K562 (cell line): ENCODE measurements around the gene CERS2. TPM values are rescaled to one million over a fixed set of nuclear protein-coding genes. Genes with fewer than 3 reads are reported as not detected.

Experiments
- BHLHE40 ChIP-seq: IDR thresholded peaks from 2 replicates; pipeline ENCODE4 v1.6.1; 2011; ENCODE audit warnings: low read length, improper control_type of control experiment
- EZH2 ChIP-seq: IDR thresholded peaks from 2 replicates; pipeline ENCODE4 v1.6.1; 2012; ENCODE audit warnings: low read depth, mild to moderate bottlenecking, inconsistent platforms, low read length, borderline replicate concordance
- GABPB1 ChIP-seq: sonication (generic); formaldehyde crosslinking; IDR thresholded peaks from 2 replicates; pipeline ENCODE4 v1.8.0; 2022; ENCODE audit warnings: mild to moderate bottlenecking, missing genetic modification reagents
- HDAC3 ChIP-seq: fragments of 450-650 bp; IDR thresholded peaks from 2 replicates; pipeline ENCODE4 v1.6.1; 2018; ENCODE audit warnings: borderline replicate concordance, mild to moderate bottlenecking, moderate library complexity; ENCODE audit not compliant: partially characterized antibody
- HNRNPH1 ChIP-seq: fragments of 200-400 bp; formaldehyde crosslinking; optimal IDR thresholded peaks from 2 replicates; pipeline ENCODE3; 2017; ENCODE audit warnings: low read depth, mild to moderate bottlenecking, low read length, moderate library complexity
- ILF3 ChIP-seq: fragments of 450-650 bp; IDR thresholded peaks from 2 replicates; pipeline ENCODE4 v1.6.1; 2018; ENCODE audit warnings: antibody characterized with exemption, mild to moderate bottlenecking, moderate library complexity, borderline replicate concordance
- KLF10 ChIP-seq: fragments of 250-450 bp; sonication (Bioruptor Pico); IDR thresholded peaks from 2 replicates; pipeline ENCODE4 v1.6.1; 2021; ENCODE audit warnings: matching md5 sums
- KLF16 ChIP-seq: IDR thresholded peaks from 2 replicates; pipeline ENCODE4 v1.6.1; 2016; ENCODE audit warnings: antibody characterized with exemption
- NCOA4 ChIP-seq: fragments of 450-650 bp; IDR thresholded peaks from 2 replicates; pipeline ENCODE4 v1.6.1; 2018; ENCODE audit warnings: mild to moderate bottlenecking; ENCODE audit not compliant: partially characterized antibody
- OTX1 ChIP-seq: fragments of 450-650 bp; formaldehyde crosslinking; IDR thresholded peaks from 2 replicates; pipeline ENCODE4 v1.4.0; 2022; ENCODE audit warnings: mild to moderate bottlenecking
- PPARD ChIP-seq: fragments of 250-450 bp; sonication (Bioruptor Pico); IDR thresholded peaks from 2 replicates; pipeline ENCODE4 v1.8.0; 2022; ENCODE audit warnings: inconsistent platforms, mild to moderate bottlenecking, moderate library complexity
- PURB ChIP-seq: sonication (generic); formaldehyde crosslinking; IDR thresholded peaks from 2 replicates; pipeline ENCODE4 v1.9.0; 2021; ENCODE audit warnings: low read depth, mild to moderate bottlenecking, missing genetic modification reagents
- RBM22 ChIP-seq: fragments of 200-400 bp; formaldehyde crosslinking; IDR thresholded peaks from 2 replicates; pipeline ENCODE4 v1.6.1; 2018; ENCODE audit warnings: low read length, low read depth; ENCODE audit not compliant: poor library complexity, severe bottlenecking
- RERE ChIP-seq: sonication (generic); formaldehyde crosslinking; IDR thresholded peaks from 2 replicates; pipeline ENCODE4 v1.8.0; 2023; ENCODE audit warnings: missing genetic modification reagents, mild to moderate bottlenecking, borderline replicate concordance
- TEAD2 ChIP-seq: fragments of 450-650 bp; IDR thresholded peaks from 2 replicates; pipeline ENCODE4 v1.6.1; 2016; ENCODE audit warnings: missing genetic modification characterization, control low read depth, missing compliant biosample characterization
- ZBTB33 ChIP-seq: sonication (generic); formaldehyde crosslinking; IDR thresholded peaks from 2 replicates; pipeline ENCODE4 v1.8.1; 2023; ENCODE audit warnings: mild to moderate bottlenecking, missing genetic modification reagents
- ZNF184 ChIP-seq: sonication (generic); formaldehyde crosslinking; IDR thresholded peaks from 2 replicates; pipeline ENCODE4 v1.5.0; 2020; ENCODE audit warnings: missing genetic modification reagents
- ZNF436 ChIP-seq: fragments of 250-450, 450-650 bp; sonication (Bioruptor Pico); formaldehyde crosslinking; IDR thresholded peaks from 2 replicates; pipeline ENCODE4 v1.7.0; 2020; ENCODE audit warnings: mild to moderate bottlenecking
- polyA plus RNA-seq, 8 experiments: library from polyadenylated mRNA; depleted of rRNA in 4 of 8; stranded (reverse) in 5 of 8; unstranded in 3 of 8; fragments of >200 nt; fragmentation: Nextera tagmentation in 2 of 8; fragmentation: Illumina TruSeq in 1 of 8; extraction: Ambion mirVana in 2 of 8; extraction: Trizol in 1 of 8; gene quantifications; 2 replicates each; pipeline versions ENCODE4 v1.2.1 to v1.2.3, GENCODE V29; 2011 to 2014; ENCODE audit warnings: inconsistent platforms in 1 of 8, missing spikeins in 1 of 8
- total RNA-seq, 7 experiments: library from RNA; depleted of rRNA in 6 of 7; stranded (reverse); fragments of >200 nt in 6 of 7; fragmentation: Illumina TruSeq in 2 of 7; extraction: Trizol in 2 of 7; gene quantifications; 2 replicates each; pipeline versions ENCODE4 v1.2.1 to v1.2.3, GENCODE V29; 2011 to 2021; ENCODE audit warnings: low replicate concordance in 1 of 7
- TF ChIP-seq, protein P1 (sequence below): sonication (generic); IDR thresholded peaks from 2 replicates; pipeline ENCODE4 v1.6.1; 2016
- TF ChIP-seq, protein P2 (sequence below): sonication (generic); formaldehyde crosslinking; IDR thresholded peaks from 2 replicates; pipeline ENCODE4 v1.8.0; 2022; ENCODE audit warnings: mild to moderate bottlenecking, missing genetic modification reagents

Gene CERS2
- total and polyA plus RNA-seq, 9 of the 15 experiments (the other 6 are each of a cell fraction or from before 2014, with no cell fraction given): 23.4 to 295 (median 132) TPM

- no peak for TF ChIP-seq PURB (CRISPR knock-in tag)
- TF ChIP-seq KLF10 (CRISPR knock-in tag): no peak
- TF ChIP-seq, protein P1, sequence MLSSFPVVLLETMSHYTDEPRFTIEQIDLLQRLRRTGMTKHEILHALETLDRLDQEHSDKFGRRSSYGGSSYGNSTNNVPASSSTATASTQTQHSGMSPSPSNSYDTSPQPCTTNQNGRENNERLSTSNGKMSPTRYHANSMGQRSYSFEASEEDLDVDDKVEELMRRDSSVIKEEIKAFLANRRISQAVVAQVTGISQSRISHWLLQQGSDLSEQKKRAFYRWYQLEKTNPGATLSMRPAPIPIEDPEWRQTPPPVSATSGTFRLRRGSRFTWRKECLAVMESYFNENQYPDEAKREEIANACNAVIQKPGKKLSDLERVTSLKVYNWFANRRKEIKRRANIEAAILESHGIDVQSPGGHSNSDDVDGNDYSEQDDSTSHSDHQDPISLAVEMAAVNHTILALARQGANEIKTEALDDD: peak; percentile 97
- TF ChIP-seq PPARD: no peak
- no peak for TF ChIP-seq ILF3
- no peak for TF ChIP-seq TEAD2 (tag)
- peak; percentile 71 for TF ChIP-seq HDAC3
- TF ChIP-seq OTX1 (CRISPR knock-in tag): no peak
- TF ChIP-seq BHLHE40: peak; percentile 82
- peak; percentile 52; the same call in 1 of the 2 replicates for TF ChIP-seq ZBTB33 (CRISPR knock-in tag)
- TF ChIP-seq RBM22: no peak
- TF ChIP-seq ZNF184 (CRISPR knock-in tag): no peak
- peak; percentile 88 for TF ChIP-seq KLF16
- TF ChIP-seq NCOA4: no peak
- TF ChIP-seq, protein P2, sequence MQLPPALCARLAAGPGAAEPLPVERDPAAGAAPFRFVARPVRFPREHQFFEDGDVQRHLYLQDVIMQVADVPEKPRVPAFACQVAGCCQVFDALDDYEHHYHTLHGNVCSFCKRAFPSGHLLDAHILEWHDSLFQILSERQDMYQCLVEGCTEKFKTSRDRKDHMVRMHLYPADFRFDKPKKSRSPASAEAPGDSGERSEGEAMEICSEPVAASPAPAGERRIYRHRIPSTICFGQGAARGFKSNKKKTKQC (CRISPR knock-in tag): 0 out of 2 replicates have a peak, but pooled peaks have one; percentile 3
- TF ChIP-seq EZH2: no peak
- no peak for TF ChIP-seq RERE (CRISPR knock-in tag)
- TF ChIP-seq HNRNPH1: no peak
- no peak for TF ChIP-seq ZNF436
- peak; percentile 73 for TF ChIP-seq GABPB1
These were observed 2.5 kb upstream of the CERS2 start (continued) for GRCh38 chr1:150976879-150977694.
